OCI-LY7 (cell line): ENCODE data around the gene IL15RA.

Source experiments
- CTCF ChIP-seq: fragments of 200-600 bp; sonication (generic); conservative IDR thresholded peaks from 2 replicates; pipeline ENCODE4 v1.5.1; 2014; ENCODE audit warnings: mild to moderate bottlenecking, antibody characterized with exemption, low read length, moderate library complexity, mixed read lengths
- EZH2phosphoT487 ChIP-seq: fragments of 200-600 bp; sonication (generic); IDR thresholded peaks from 2 replicates; pipeline ENCODE4 v1.6.1; 2018; ENCODE audit warnings: low read depth, borderline replicate concordance, mild to moderate bottlenecking, mixed run types, antibody characterized with exemption, low read length, moderate library complexity, mixed read lengths

- TF ChIP-seq CTCF (no peak), EZH2phosphoT487 (no peak)
Measured at GRCh38 chr10:5942001-5942400, 35.3 kb downstream of the IL15RA start.
